Endodermal cell (in vitro differentiated cells): Measurements from ENCODE around the gene FUOM. TPM values are rescaled to one million over a fixed set of nuclear protein-coding genes. Genes with fewer than 3 reads are reported as not detected.
"Not testable (repeated sequence)": the region's sequence is repeated elsewhere in the genome, so short reads cannot be mapped to it uniquely, and the experiment has no call there.

Source experiments
- DNase-seq: peaks from one replicate; pipeline ENCODE4 v3.0.0-alpha.2; 2017
- H3K27ac ChIP-seq: 2 replicates; pipeline ENCODE4 v1.5.1; 2013; ENCODE audit warnings: mild to moderate bottlenecking, low read depth, low read length, moderate library complexity
- H3K27me3 ChIP-seq: 2 replicates; pipeline ENCODE4 v1.6.1; 2013; ENCODE audit warnings: mild to moderate bottlenecking, low read length, moderate library complexity; ENCODE audit not compliant: insufficient read depth, control insufficient read depth, poor library complexity, severe bottlenecking
- H3K36me3 ChIP-seq: 2 replicates; pipeline ENCODE4 v1.7.0; 2013; ENCODE audit warnings: mild to moderate bottlenecking, low read length, moderate library complexity; ENCODE audit not compliant: control insufficient read depth, insufficient read depth
- H3K4me1 ChIP-seq: one replicate; pipeline ENCODE4 v1.7.0; 2013; ENCODE audit warnings: low read length; ENCODE audit not compliant: control insufficient read depth, insufficient read depth
- H3K4me3 ChIP-seq: 2 replicates; pipeline ENCODE4 v1.5.1; 2013; ENCODE audit warnings: mild to moderate bottlenecking, low read length, moderate library complexity
- H3K9ac ChIP-seq: 2 replicates; pipeline ENCODE4 v1.6.1; 2013; ENCODE audit warnings: mild to moderate bottlenecking, low read length, moderate library complexity; ENCODE audit not compliant: poor library complexity, severe bottlenecking; ENCODE audit errors: extremely low read depth
- H3K9me3 ChIP-seq: 2 replicates; pipeline ENCODE4 v1.6.1; 2013; ENCODE audit warnings: mild to moderate bottlenecking, low read length, moderate library complexity; ENCODE audit not compliant: control insufficient read depth
- H3K27ac Mint-ChIP-seq: 2 replicates; pipeline ENCODE4 v1.8.0; 2020; ENCODE audit warnings: mixed read lengths
- H3K27me3 Mint-ChIP-seq: 2 replicates; pipeline ENCODE4 v1.8.0; 2021; ENCODE audit warnings: mild to moderate bottlenecking, mixed read lengths; ENCODE audit not compliant: insufficient read depth
- H3K36me3 Mint-ChIP-seq: 2 replicates; pipeline ENCODE4 v1.8.0; 2020; ENCODE audit warnings: low read depth, mixed read lengths
- H3K4me1 Mint-ChIP-seq: 2 replicates; pipeline ENCODE4 v1.8.0; 2020; ENCODE audit warnings: mixed read lengths
- H3K4me3 Mint-ChIP-seq: 2 replicates; pipeline ENCODE4 v1.8.0; 2020; ENCODE audit warnings: mild to moderate bottlenecking, moderate library complexity, mixed read lengths
- H3K9me3 Mint-ChIP-seq: 2 replicates; pipeline ENCODE4 v1.8.0; 2020; ENCODE audit warnings: mild to moderate bottlenecking, mixed read lengths
- WGBS, 2 experiments: methylation state at CpG; one replicate each; pipeline versions ENCODE4 v1.1.5 to v1.1.7; 2013; ENCODE audit warnings: missing lambda C conversion rate in 2 of 2, mixed read lengths in 1 of 2; ENCODE audit not compliant: insufficient coverage in 1 of 2, insufficient read length in 1 of 2; 5-methylcytosine and 5-hydroxymethylcytosine counted together
- total RNA-seq, 2 donors: library from RNA; stranded (reverse); fragmentation: NEBNext Ultra II Directional in 1 of 2; extraction: Animal tissue kit (Norgen Biotek cat#: 25700) in 1 of 2; gene quantifications; 2 replicates in 1 of 2; 3 replicates in 1 of 2; pipeline ENCODE4 v1.2.1, GENCODE V29; 2021
- TF ChIP-seq, protein P1 (sequence below): fragments of 200-600 bp; sonication (generic); conservative IDR thresholded peaks from 2 replicates; pipeline ENCODE4 v1.5.0; 2021; ENCODE audit warnings: antibody characterized with exemption, mild to moderate bottlenecking

Gene FUOM
- total RNA-seq, 2 donors from 2014 or later = 81.0 to 83.9 TPM

DNA sequence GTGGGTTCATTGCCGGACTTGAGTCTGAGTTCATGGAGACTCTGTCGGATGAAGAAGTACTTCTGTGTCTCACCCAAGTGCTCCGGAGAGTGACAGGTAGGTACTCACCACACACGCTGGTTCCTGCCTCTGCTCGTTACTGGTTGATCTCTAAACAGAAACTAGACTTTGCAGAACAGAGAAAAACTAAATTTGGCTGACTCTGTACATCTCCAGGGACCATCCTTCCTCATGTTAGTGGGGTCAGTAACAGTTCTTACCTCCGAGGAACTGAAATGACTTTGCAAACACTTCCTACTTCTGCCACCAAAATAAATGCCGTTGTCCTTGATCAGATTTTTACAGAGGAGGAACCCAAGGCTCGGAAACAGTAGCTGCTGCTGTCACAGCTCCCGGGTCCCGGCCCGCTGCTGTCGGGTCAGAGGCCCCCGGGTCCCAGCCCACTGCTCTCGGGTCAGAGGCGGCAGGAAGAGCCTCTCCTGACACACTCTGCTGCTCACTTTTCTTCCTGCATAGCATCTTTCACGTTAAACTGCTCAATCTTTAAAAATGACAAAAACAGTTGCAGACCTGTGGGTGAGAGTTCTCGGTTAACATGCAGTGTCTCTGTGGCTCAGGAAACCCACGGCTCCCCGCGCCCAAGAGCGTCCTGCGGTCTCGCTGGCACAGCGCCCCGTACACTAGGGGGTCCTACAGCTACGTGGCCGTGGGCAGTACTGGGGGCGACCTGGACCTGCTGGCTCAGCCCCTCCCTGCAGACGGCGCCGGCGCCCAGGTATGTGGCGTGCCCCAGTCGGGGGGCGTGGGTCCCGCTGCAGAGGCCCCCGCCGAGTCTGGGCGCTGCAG lies 31.4 kb upstream of the FUOM start:
- no peak overlapping the region for H3K9ac ChIP-seq
- H3K36me3 ChIP-seq = no peaks in the 10 kb centered on the region
- Mint-ChIP-seq H3K4me1 (peaks cover 2% of the 10 kb centered on the region), H3K9me3 (no peaks in the 10 kb centered on the region), H3K27ac (no peak overlapping the region), H3K36me3 (peaks cover 15% of the 10 kb centered on the region), H3K27me3 (no peaks in the 10 kb centered on the region), H3K4me3 (no peak overlapping the region)
- no peaks in the 10 kb centered on the region for H3K27me3 ChIP-seq
- H3K4me3 ChIP-seq = no peak overlapping the region
- no peaks in the 10 kb centered on the region for H3K4me1 ChIP-seq
- DNase-seq = no peak
- TF ChIP-seq, protein P1, sequence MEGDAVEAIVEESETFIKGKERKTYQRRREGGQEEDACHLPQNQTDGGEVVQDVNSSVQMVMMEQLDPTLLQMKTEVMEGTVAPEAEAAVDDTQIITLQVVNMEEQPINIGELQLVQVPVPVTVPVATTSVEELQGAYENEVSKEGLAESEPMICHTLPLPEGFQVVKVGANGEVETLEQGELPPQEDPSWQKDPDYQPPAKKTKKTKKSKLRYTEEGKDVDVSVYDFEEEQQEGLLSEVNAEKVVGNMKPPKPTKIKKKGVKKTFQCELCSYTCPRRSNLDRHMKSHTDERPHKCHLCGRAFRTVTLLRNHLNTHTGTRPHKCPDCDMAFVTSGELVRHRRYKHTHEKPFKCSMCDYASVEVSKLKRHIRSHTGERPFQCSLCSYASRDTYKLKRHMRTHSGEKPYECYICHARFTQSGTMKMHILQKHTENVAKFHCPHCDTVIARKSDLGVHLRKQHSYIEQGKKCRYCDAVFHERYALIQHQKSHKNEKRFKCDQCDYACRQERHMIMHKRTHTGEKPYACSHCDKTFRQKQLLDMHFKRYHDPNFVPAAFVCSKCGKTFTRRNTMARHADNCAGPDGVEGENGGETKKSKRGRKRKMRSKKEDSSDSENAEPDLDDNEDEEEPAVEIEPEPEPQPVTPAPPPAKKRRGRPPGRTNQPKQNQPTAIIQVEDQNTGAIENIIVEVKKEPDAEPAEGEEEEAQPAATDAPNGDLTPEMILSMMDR = no peak
- H3K27ac ChIP-seq = no peak overlapping the region
- no peaks in the 10 kb centered on the region for H3K9me3 ChIP-seq
- 93 to 95% methylated on average over 23 to 39 of the region's 39 CpGs for WGBS, 2 experiments

DNA sequence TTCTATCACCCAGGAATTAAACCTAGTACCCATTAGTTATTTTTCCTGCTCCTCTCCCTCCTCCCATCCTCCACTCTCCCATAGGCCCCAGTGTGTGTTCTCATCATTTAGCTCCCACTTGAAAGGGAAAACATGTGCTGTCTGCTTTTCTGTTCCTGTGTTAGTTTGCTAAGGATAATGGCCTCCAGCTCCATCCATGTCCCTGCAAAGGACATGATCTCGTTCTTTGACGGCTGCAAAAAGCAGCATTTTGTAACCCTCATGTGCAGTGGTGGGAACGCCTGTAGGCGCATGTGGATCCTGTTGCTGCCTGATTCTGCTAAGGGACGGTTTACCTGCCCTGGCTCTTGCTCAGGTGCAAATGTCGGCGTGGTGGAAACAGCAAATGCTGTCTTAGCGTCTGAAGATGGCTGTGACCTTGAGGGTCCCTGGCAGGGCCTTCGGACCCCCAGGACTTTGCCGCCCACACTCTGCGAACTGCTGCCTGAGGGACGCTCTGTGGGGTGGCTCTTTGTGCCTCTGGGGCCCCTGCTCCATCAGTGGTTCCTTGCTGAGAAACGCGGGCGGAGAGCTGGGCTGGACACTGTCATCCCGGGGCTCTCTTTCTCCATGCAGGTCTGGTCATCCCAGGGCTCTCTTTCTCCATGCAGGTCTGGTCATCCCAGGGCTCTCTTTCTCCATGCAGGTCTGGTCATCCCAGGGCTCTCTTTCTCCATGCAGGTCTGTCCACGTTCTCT lies 30.6 kb upstream of the FUOM start:
- Histone ChIP-seq H3K36me3 (no peaks in the 10 kb centered on the region), H3K9ac (no peak overlapping the region), H3K9me3 (no peaks in the 10 kb centered on the region), H3K27ac (no peak overlapping the region), H3K4me3 (no peak overlapping the region), H3K4me1 (no peaks in the 10 kb centered on the region), H3K27me3 (no peaks in the 10 kb centered on the region)
- peaks cover under 1% of the 10 kb centered on the region for H3K4me1 Mint-ChIP-seq
- H3K4me3 Mint-ChIP-seq = no peak overlapping the region
- H3K27me3 Mint-ChIP-seq = no peaks in the 10 kb centered on the region
- no peak overlapping the region for H3K27ac Mint-ChIP-seq
- TF ChIP-seq, protein P1 = no peak
- H3K9me3 Mint-ChIP-seq = no peaks in the 10 kb centered on the region
- WGBS, 2 experiments = 81 to 87% methylated on average over 14 to 17 of the region's 17 CpGs
- DNase-seq = no peak
- H3K36me3 Mint-ChIP-seq = peaks cover 15% of the 10 kb centered on the region

DNA sequence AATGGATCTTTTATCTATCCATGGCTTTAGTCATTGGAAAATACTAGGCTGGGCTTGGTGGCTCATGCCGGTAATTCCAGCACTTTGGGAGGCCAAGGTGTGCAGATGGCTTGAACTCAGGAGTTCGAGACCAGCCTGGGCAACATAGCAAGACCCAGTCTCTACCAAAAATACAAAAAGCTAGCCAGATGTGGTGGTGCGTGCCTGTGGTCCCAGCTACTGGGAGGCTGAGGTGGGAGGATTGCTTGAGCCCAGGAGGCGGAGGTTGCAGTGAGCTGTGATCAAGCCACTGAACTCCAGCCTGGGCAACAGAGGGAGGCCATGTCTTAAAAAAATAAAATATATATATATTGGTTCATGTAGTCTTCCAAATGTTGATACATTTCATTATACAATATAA lies 29.1 kb upstream of the FUOM start:
- not testable (repeated sequence) for H3K36me3 ChIP-seq, H3K4me1 ChIP-seq, H3K27ac ChIP-seq, H3K27me3 Mint-ChIP-seq, H3K27ac Mint-ChIP-seq, H3K9ac ChIP-seq, H3K9me3 ChIP-seq, H3K4me3 ChIP-seq, H3K9me3 Mint-ChIP-seq, H3K4me3 Mint-ChIP-seq, DNase-seq, H3K4me1 Mint-ChIP-seq, H3K27me3 ChIP-seq
- peaks cover 18% of the 10 kb centered on the region for H3K36me3 Mint-ChIP-seq
- 98 to 100% methylated on average over 1 to 4 of the region's 4 CpGs for WGBS, 2 experiments
